PC-9 (cell line): ENCODE data around the gene KRT14.

Experiments used
- CTCF ChIP-seq: fragments of 200-600 bp; sonication (generic); conservative IDR thresholded peaks from 2 replicates; pipeline ENCODE4 v1.6.1; 2017; ENCODE audit warnings: mixed run types, antibody characterized with exemption, mild to moderate bottlenecking, moderate library complexity
- EZH2 ChIP-seq: fragments of 200-600 bp; sonication (generic); IDR thresholded peaks from 2 replicates; pipeline ENCODE4 v1.8.0; 2017; ENCODE audit warnings: antibody characterized with exemption, low read depth

DNA sequence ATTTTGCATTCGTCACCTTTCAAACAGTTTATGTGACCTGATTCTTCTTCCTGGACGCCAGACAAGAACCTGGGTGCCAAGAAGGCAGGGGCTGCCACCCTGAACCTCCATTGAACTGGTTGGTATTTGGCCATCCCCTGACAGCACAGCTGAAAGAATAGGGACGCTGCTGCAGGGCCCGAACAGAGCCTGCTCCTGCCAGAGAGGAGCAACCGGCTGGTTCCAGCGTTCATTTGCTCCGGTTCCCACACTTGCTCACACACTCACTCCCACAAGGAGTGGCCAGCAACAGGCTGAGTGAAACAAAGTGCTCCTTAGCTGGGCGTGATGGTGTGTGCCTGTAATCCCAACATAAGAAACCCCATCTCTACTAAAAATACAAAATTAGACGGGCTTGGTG, 29.8 kb downstream of the KRT14 start:
- TF ChIP-seq CTCF = no peak
- TF ChIP-seq EZH2 = no peak
